ENCODE data around the gene NUAK2. TPM values are rescaled to one million over a fixed set of nuclear protein-coding genes. Genes with fewer than 3 reads are reported as not detected.
A peak's percentile ranks its signal among the peaks of the same experiment; 100 is the strongest.

Gene NUAK2
- total and polyA plus RNA-seq, 2 of the 4 experiments (the other 2 are of a cell fraction), result 7.2 to 17.6 TPM

DNA sequence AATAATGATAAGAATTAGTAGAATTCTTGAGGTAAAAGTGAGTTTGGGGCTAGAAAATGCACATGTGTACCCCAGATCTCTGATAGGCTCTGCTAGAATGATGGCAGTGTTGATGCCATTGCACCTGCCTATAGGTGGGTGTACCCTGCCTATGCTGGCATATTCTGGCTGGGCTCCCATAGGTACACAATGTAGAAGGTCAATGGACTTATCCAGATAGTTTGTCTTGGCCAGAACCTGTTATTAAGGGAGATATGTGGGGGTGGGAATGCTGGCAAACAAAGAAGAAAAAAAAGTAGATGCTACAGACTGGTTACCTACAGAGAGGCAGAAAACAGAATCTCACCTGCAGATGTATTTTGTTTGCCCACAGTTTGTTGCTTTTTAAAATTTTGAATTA, 49.2 kb upstream of the NUAK2 start (continued):
- TF ChIP-seq MXI1 (IDR thresholded peaks at IDR 0.05; ENCODE audit: borderline replicate concordance, low read depth, low read length) (no peak), POLR2A (IDR thresholded peaks at IDR 0.05; ENCODE audit: low read depth, low read length) (no peak)

DNA sequence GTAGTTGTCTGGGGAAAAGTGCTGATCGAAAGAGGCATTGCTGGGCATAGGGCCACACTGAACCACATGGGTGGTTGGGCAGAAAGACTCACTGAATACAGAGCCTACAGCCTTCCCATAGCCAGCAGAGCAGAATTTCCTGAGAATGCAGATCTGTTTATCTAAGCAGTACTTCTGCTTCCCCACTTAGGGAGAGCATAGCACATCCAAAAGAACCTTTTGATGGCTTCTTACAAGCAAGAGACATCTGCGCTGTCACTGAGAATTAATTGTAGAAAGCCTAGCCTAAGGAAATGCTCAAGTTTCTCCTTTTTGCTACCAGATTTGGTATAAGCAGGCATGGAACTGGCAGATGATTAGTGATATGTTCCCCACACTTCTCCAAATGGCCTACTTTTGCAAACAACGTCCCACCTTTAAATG, 48.2 kb upstream of the NUAK2 start:
- Histone ChIP-seq H2BK120ac (ENCODE audit: low read depth, low read length) (no peak overlapping the region), H2BK15ac (ENCODE audit: low read depth, low read length) (no peak overlapping the region), H3K23ac (ENCODE audit: low read depth, low read length) (no peak overlapping the region), H3K36me3 (ENCODE audit: control insufficient read depth, insufficient read depth, low read length) (no peaks in the 10 kb centered on the region), H2BK20ac (ENCODE audit: low read depth, low read length) (no peak overlapping the region), H4K20me1 (ENCODE audit: insufficient read depth, low read length) (peaks cover 4% of the 10 kb centered on the region; the same call in 1 of the 2 replicates), H3K14ac (replicated peaks; ENCODE audit: low read depth, low read length) (no peak overlapping the region), H2AK5ac (ENCODE audit: low read depth, low read length) (no peak overlapping the region), H3K4me3 (ENCODE audit: insufficient read depth, low read depth, low read length) (no peak overlapping the region), H4K91ac (ENCODE audit: insufficient read depth, low read depth, low read length) (no peak overlapping the region), H3K9me1 (ENCODE audit: insufficient read depth, low read length) (peaks cover 6% of the 10 kb centered on the region), H2BK5ac (ENCODE audit: low read depth, low read length, poor library complexity, severe bottlenecking) (no peak overlapping the region), H3K27ac (ENCODE audit: insufficient read depth, low read length) (no peak overlapping the region), H3K27me3 (ENCODE audit: control insufficient read depth, insufficient read depth, low read length) (peaks cover 4% of the 10 kb centered on the region; the same call in 1 of the 2 replicates), H4K5ac (ENCODE audit: low read depth, low read length) (no peak overlapping the region), H4K8ac (ENCODE audit: low read depth in 2 of 2, low read length in 2 of 2) (no peak overlapping the region), H3K79me1 (ENCODE audit: low read depth in 1 of 2, low read length in 2 of 2) (no peaks in the 10 kb centered on the region), H3K4ac (ENCODE audit: low read depth, low read length) (no peak overlapping the region), H3K9ac (ENCODE audit: low read depth, low read length) (no peak overlapping the region), H2AK9ac (replicated peaks; ENCODE audit: low read depth, low read length, poor library complexity) (no peak overlapping the region), H3K56ac (ENCODE audit: extremely low read depth, insufficient read depth, low read length) (no peak overlapping the region), H3K4me2 (ENCODE audit: low read depth, low read length) (no peak overlapping the region), H3K18ac (ENCODE audit: low read depth, low read length) (no peak overlapping the region), H3K9me3 (ENCODE audit: control insufficient read depth, insufficient read depth, low read length) (no peaks in the 10 kb centered on the region), H3K4me1 (ENCODE audit: control insufficient read depth, insufficient read depth, low read length) (peaks cover 13% of the 10 kb centered on the region), H2AFZ (replicated peaks; ENCODE audit: low read length, poor library complexity) (no peak overlapping the region)
- WGBS, 2 experiments (ENCODE audit: extremely low coverage in 2 of 2, insufficient read length in 1 of 2), result no CpG with 5 or more reads among the region's 3 CpGs
- no TSS peak for BruUV-seq (replicated peaks)
- ATAC-seq (ENCODE audit: low read depth), result peak; percentile 30; the same call in 1 of the 2 replicates
- dilution Hi-C loops (cut with HindIII; ENCODE audit: low sequenced_read_pairs, unreplicated experiment) (no loop called here), intact Hi-C loops (cut with micrococcal nuclease) (no loop called here), in situ Hi-C loops (cut with MboI; ENCODE audit: low sequenced_read_pairs) (no loop called here)
- CTCF ChIA-PET, result interaction anchor here (1.0 kb wide), 1 partner anchor 16 kb away, joined by 3 read pairs; no protein-coding TSS in a partner anchor
- POLR2A ChIA-PET (ENCODE audit: unreplicated experiment), result no interaction called here
- peak; percentile 29 for DNase-seq
- TF ChIP-seq, protein P1, sequence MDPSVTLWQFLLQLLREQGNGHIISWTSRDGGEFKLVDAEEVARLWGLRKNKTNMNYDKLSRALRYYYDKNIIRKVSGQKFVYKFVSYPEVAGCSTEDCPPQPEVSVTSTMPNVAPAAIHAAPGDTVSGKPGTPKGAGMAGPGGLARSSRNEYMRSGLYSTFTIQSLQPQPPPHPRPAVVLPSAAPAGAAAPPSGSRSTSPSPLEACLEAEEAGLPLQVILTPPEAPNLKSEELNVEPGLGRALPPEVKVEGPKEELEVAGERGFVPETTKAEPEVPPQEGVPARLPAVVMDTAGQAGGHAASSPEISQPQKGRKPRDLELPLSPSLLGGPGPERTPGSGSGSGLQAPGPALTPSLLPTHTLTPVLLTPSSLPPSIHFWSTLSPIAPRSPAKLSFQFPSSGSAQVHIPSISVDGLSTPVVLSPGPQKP (IDR thresholded peaks at IDR 0.05; ENCODE audit: borderline replicate concordance, low read depth, low read length), result no peak
- TF ChIP-seq POLR2A (IDR thresholded peaks at IDR 0.05; ENCODE audit: low read depth, low read length) (no peak), CEBPB (IDR thresholded peaks at IDR 0.05; ENCODE audit: low read depth, low read length) (no peak), MAFK (IDR thresholded peaks at IDR 0.05; ENCODE audit: low read depth, low read length) (no peak), CHD1 (IDR thresholded peaks at IDR 0.05; ENCODE audit: low read depth, low read length) (no peak), MXI1 (IDR thresholded peaks at IDR 0.05; ENCODE audit: borderline replicate concordance, low read depth, low read length) (no peak), RCOR1 (IDR thresholded peaks at IDR 0.05; ENCODE audit: insufficient replicate concordance, low read length) (no peak), FOS (IDR thresholded peaks at IDR 0.05; ENCODE audit: low read depth, low read length) (no peak), RAD21 (IDR thresholded peaks at IDR 0.05; ENCODE audit: low read length) (no peak), MAZ (IDR thresholded peaks at IDR 0.05; ENCODE audit: borderline replicate concordance, low read depth, low read length) (no peak), NFE2L2 (IDR thresholded peaks at IDR 0.05; ENCODE audit: low read depth, low read length) (no peak), RFX5 (IDR thresholded peaks at IDR 0.05; ENCODE audit: low read depth, low read length) (no peak), BHLHE40 (IDR thresholded peaks at IDR 0.05; ENCODE audit: low read depth, low read length) (no peak), SMC3 (IDR thresholded peaks at IDR 0.05; ENCODE audit: low read depth, low read length) (no peak)
- TF ChIP-seq, protein P2, sequence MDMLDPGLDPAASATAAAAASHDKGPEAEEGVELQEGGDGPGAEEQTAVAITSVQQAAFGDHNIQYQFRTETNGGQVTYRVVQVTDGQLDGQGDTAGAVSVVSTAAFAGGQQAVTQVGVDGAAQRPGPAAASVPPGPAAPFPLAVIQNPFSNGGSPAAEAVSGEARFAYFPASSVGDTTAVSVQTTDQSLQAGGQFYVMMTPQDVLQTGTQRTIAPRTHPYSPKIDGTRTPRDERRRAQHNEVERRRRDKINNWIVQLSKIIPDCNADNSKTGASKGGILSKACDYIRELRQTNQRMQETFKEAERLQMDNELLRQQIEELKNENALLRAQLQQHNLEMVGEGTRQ (IDR thresholded peaks at IDR 0.05; ENCODE audit: low read depth, low read length), result no peak
